ENCODE measurements around the gene OPN1MW. TPM values are rescaled to one million over a fixed set of nuclear protein-coding genes. Genes with fewer than 3 reads are reported as not detected.
"Not testable (repeated sequence)": the region's sequence is repeated elsewhere in the genome, so short reads cannot be mapped to it uniquely, and the experiment has no call there.

Gene OPN1MW
- not detected for total RNA-seq
- polyA plus RNA-seq (2013, experiment 1 of 2), result not detected
- not detected for polyA plus RNA-seq (2013, experiment 2 of 2)
- long read RNA-seq, experiment 1, result 0 reads
- long read RNA-seq, experiment 2, result 0 reads
- long read RNA-seq, experiment 3, result 0 reads
- long read RNA-seq, experiment 4, result 0 reads

- H3K27ac Mint-ChIP-seq; H3K9ac ChIP-seq (ENCODE audit: extremely low read depth, low read length, poor library complexity, severe bottlenecking); H3K27me3 ChIP-seq (ENCODE audit: control insufficient read depth, insufficient read depth, low read length, poor library complexity, severe bottlenecking); H3K27ac ChIP-seq (ENCODE audit: low read depth, low read length); H3K36me3 Mint-ChIP-seq (ENCODE audit: low read depth); H3K4me3 Mint-ChIP-seq; H3K4me3 ChIP-seq (ENCODE audit: low read length); H3K4me1 ChIP-seq (ENCODE audit: control insufficient read depth, insufficient read depth, low read length); H3K9me3 ChIP-seq (ENCODE audit: control insufficient read depth, low read length); H3K27me3 Mint-ChIP-seq (ENCODE audit: insufficient read depth); DNase-seq; H3K36me3 ChIP-seq (ENCODE audit: control insufficient read depth, insufficient read depth, low read length); H3K4me1 Mint-ChIP-seq; H3K9me3 Mint-ChIP-seq: not testable (repeated sequence)
- no CpG with 5 or more reads among the region's 14 CpGs for WGBS, 2 experiments (ENCODE audit: insufficient coverage in 1 of 2, insufficient read length in 1 of 2)
Measured at GRCh38 chrX:154182296-154182695, at the start of gene OPN1MW. Gene OPN1MW (plus strand): TSS chrX:154182596. CDS start chrX:154182678, 82 bp downstream.

DNA sequence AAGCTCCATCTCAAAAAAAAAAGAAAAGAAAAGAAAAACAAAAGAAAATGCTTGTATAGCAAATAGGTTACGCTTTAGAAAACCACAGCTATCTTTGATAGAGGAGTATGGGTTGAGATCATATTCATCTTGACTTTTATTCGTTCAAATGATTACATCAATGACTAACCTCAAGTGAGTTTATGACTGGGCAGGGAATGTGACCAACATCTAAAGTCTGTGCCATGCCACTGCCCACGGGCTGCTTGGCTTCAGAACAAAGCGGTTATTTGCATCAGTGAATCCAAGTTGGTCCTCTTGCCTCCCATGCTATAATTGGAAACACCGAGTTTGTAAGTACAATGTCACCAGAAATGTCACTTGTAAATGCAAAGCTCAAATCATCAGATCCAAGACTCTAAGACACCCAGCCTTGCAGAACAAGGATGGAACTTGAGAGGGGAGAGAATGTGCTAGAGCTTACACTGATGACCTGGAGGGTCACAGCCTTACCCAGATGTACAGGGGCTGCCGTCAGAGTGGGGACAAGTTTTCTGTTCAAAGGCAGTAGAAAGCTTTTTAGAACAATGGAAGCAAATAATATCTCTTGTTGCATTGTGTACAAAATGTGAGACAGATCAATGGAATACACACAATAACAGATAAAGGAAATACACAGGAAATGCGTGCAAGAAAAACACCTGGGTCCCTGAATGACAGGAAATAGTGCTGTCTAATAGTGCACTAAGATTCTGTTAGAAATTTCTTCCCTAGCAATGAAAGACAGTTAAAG is 46.8 kb upstream of the OPN1MW start:
- H3K27ac Mint-ChIP-seq, result no peak overlapping the region
- no peak overlapping the region for H3K4me3 Mint-ChIP-seq
- Histone ChIP-seq H3K9ac (ENCODE audit: extremely low read depth, low read length, poor library complexity, severe bottlenecking) (no peak overlapping the region), H3K36me3 (ENCODE audit: control insufficient read depth, insufficient read depth, low read length) (no peaks in the 10 kb centered on the region), H3K4me3 (ENCODE audit: low read length) (no peak overlapping the region), H3K27ac (ENCODE audit: low read depth, low read length) (no peak overlapping the region), H3K4me1 (ENCODE audit: control insufficient read depth, insufficient read depth, low read length) (no peaks in the 10 kb centered on the region), H3K27me3 (ENCODE audit: control insufficient read depth, insufficient read depth, low read length, poor library complexity, severe bottlenecking) (no peaks in the 10 kb centered on the region), H3K9me3 (ENCODE audit: control insufficient read depth, low read length) (no peaks in the 10 kb centered on the region)
- no peaks in the 10 kb centered on the region for H3K36me3 Mint-ChIP-seq (ENCODE audit: low read depth)
- H3K4me1 Mint-ChIP-seq, result peaks cover 1% of the 10 kb centered on the region
- 98 to 100% methylated on average over 1 to 6 of the region's 7 CpGs for WGBS, 2 experiments (ENCODE audit: insufficient coverage in 1 of 2, insufficient read length in 1 of 2)
- no peak for DNase-seq
- H3K27me3 Mint-ChIP-seq (ENCODE audit: insufficient read depth), result peaks cover 5% of the 10 kb centered on the region
- peaks cover 71% of the 10 kb centered on the region for H3K9me3 Mint-ChIP-seq
- no peak for TF ChIP-seq CTCF (conservative IDR thresholded peaks at IDR 0.05)

- no peaks in the 10 kb centered on the region for H3K36me3 ChIP-seq (ENCODE audit: control insufficient read depth, insufficient read depth, low read length)
- H3K9ac ChIP-seq (ENCODE audit: extremely low read depth, low read length, poor library complexity, severe bottlenecking), result peak overlapping the region; percentile 41
- 3 to 13% methylated on average over 3 to 44 of the region's 44 CpGs for WGBS, 2 experiments (ENCODE audit: insufficient coverage in 1 of 2, insufficient read length in 1 of 2)
- H3K27ac Mint-ChIP-seq, result no peak overlapping the region
- DNase-seq, result peak; percentile 93
- H3K4me3 Mint-ChIP-seq, result peak overlapping the region; percentile 47
- peak; percentile 88 for TF ChIP-seq CTCF (conservative IDR thresholded peaks at IDR 0.05)
- no peaks in the 10 kb centered on the region for H3K4me1 ChIP-seq (ENCODE audit: control insufficient read depth, insufficient read depth, low read length)
- H3K27me3 Mint-ChIP-seq (ENCODE audit: insufficient read depth), result peaks cover 5% of the 10 kb centered on the region
- H3K36me3 Mint-ChIP-seq (ENCODE audit: low read depth), result no peaks in the 10 kb centered on the region
- H3K9me3 Mint-ChIP-seq, result peaks cover 73% of the 10 kb centered on the region
- peaks cover 1% of the 10 kb centered on the region for H3K4me1 Mint-ChIP-seq
- no peak overlapping the region for H3K27ac ChIP-seq (ENCODE audit: low read depth, low read length)
- no peaks in the 10 kb centered on the region for H3K9me3 ChIP-seq (ENCODE audit: control insufficient read depth, low read length)
- no peak overlapping the region for H3K4me3 ChIP-seq (ENCODE audit: low read length)
- no peaks in the 10 kb centered on the region for H3K27me3 ChIP-seq (ENCODE audit: control insufficient read depth, insufficient read depth, low read length, poor library complexity, severe bottlenecking)
Measured at GRCh38 chrX:154136627-154137161, 45.7 kb upstream of the OPN1MW start.
